ENCODE data around the gene NANOS2. TPM values are rescaled to one million over a fixed set of nuclear protein-coding genes. Genes with fewer than 3 reads are reported as not detected.

Gene NANOS2
- total RNA-seq (not detected), polyA plus RNA-seq (0.07 TPM)
- long read RNA-seq, donor 1 = 0 reads
- long read RNA-seq, donor 2 = 0 reads
- long read RNA-seq, donor 3 = 0 reads
- long read RNA-seq, donor 4 = 0 reads
- long read RNA-seq, donor 5 = 0 reads
- long read RNA-seq, donor 6 = 0 reads
- long read RNA-seq, donor 7 = 0 reads
- long read RNA-seq, donor 8 = 0 reads
- long read RNA-seq, donor 9 = 0 reads
- long read RNA-seq, donor 10 = 0 reads

DNA sequence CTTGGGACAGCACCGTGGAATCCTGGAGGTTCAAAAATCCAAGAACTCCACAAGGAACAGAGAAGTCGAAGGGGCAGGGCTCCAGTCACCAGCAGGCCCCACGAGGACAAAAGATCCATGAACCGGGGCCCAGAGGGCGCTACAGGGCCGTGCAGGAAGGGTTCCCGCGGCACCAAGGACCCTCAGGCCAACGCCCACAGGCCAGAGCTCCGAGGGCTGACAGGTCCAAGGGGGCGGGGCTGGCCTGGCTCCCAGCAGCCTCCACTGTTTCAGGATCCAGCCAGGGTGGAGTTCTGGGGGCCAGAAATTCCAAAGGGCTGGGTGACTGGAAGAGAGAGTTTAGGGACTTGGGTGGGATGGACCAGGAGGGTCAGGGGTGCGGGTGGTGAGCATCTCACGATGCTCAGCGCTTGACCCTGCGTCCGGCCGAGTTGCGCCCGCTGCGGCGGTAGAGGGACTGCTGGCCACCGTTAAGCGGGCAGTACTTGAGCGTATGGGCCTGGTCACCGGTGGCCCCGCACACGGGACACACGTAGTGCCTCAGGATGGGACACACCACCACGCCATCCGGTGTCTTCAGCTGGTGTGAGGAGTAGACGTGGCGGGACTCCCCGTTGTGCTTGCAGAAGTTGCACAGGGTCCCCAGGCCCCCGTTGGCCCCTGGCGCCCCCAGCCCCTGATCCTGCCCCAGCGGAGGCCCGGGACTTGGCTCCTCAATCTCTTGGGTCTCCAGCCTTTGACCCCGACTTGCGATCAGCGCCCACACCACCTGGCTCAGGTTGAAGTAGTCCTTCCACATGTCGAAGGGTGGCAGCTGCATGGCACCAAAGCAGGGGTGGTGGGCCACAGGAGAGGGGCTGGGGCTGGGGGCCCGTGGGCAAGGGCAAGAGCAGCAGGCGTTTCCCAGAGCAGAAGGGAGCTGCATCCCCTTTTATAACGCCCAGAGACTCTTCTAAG lies at the start of gene NANOS2:
NANOS2 (minus strand) TSS at position 905 of the 957 bp plus-strand sequence; CDS start at position 820, 85 bp downstream.
- 69% methylated on average over 44 of the region's 44 CpGs for WGBS
- DNase-seq (ENCODE audit: low read depth in 6 of 9, low spot score in 9 of 9) = no peak
- H3K27me3 ChIP-seq (ENCODE audit: control insufficient read depth in 2 of 2, insufficient read depth in 1 of 2, low read length in 1 of 2) = peaks cover 6 to 30% of the 10 kb centered on the region in 2 donors

DNA sequence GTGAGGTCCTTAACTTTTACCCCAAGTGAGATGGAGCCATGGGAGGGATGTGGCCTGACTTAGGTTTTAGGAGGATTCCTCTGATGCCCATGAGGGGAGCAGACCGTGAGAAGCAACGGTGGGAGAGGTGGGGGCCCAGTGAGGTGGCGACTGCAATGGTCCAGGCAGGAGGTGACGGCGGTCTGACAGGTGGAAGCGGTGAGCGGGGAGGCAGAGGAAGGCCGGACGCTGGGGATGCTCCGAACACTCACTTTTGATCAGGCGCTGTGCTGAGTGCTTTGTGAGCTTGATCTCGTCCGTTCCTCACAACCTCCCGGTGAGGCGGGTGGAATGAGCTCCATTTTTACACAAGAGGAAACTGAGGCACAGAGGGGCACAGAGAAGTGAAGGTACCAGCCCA lies 47.4 kb upstream of the NANOS2 start:
- 90% methylated on average over 15 of the region's 15 CpGs for WGBS
- Histone ChIP-seq H3K9me3 (ENCODE audit: control insufficient read depth in 2 of 2, insufficient read depth in 1 of 2, low read length in 1 of 2) (no peaks in the 10 kb centered on the region), H3K27ac (ENCODE audit: low read depth in 1 of 2, low read length in 1 of 2) (no peak overlapping the region), H3K36me3 (ENCODE audit: control insufficient read depth in 2 of 2, insufficient read depth in 2 of 2, low read length in 1 of 2) (no peaks in the 10 kb centered on the region), H3K4me1 (ENCODE audit: control insufficient read depth in 2 of 2, insufficient read depth in 2 of 2, low read length in 2 of 2) (no peaks in the 10 kb centered on the region), H3K4me3 (ENCODE audit: low read length in 2 of 2) (no peak overlapping the region), H3K27me3 (ENCODE audit: control insufficient read depth in 2 of 2, insufficient read depth in 1 of 2, low read length in 1 of 2) (peaks cover 5 to 23% of the 10 kb centered on the region in 2 donors)
- DNase-seq (ENCODE audit: low read depth in 6 of 9, low spot score in 9 of 9) = no peak

More for the DNA sequence above, at the start of gene NANOS2:
- no peak within 1 kb of the TSS for H3K27ac ChIP-seq (ENCODE audit: low read depth in 1 of 2, low read length in 1 of 2)
- H3K4me3 ChIP-seq (ENCODE audit: low read length in 2 of 2) = no peak within 1 kb of the TSS
- no peaks in the 10 kb centered on the region for H3K36me3 ChIP-seq (ENCODE audit: control insufficient read depth in 2 of 2, insufficient read depth in 2 of 2, low read length in 1 of 2)
- no peaks in the 10 kb centered on the region for H3K9me3 ChIP-seq (ENCODE audit: control insufficient read depth in 2 of 2, insufficient read depth in 1 of 2, low read length in 1 of 2)
- no peaks in the 10 kb centered on the region for H3K4me1 ChIP-seq (ENCODE audit: control insufficient read depth in 2 of 2, insufficient read depth in 2 of 2, low read length in 2 of 2)

DNA sequence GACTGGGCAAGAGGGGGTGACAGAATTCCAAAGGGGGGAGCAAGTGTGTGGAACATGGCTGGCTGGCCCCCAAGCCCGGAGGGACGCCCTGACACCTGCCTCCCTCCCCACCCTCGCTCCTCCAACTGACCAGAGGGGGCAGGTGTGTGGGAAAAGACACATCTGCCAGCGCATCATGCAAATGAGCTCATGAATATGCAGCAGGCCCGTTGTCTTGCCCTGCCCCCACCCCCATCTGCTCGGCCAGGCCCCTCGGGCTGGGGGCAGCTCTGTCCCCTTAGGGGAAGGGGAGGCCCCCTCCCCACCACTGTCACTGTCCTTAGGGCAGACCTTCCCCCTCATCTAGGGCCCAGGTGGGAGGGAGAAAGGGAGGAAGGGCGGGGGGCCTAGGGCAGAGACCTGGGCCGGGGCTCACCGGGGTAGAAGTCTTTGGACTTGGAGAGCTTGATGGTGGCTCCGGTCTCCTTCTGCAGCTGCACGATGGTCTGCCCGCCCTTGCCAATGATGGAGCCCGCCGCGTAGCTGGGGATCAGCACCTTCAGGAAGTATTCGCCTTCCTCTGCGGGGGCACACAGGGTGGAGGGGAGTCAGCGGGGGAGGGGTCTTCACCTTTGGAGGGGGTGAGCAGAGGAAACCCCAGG lies 46.1 kb upstream of the NANOS2 start:
- no peaks in the 10 kb centered on the region for H3K9me3 ChIP-seq (ENCODE audit: control insufficient read depth in 2 of 2, insufficient read depth in 1 of 2, low read length in 1 of 2)
- no peak overlapping the region for H3K27ac ChIP-seq (ENCODE audit: low read depth in 1 of 2, low read length in 1 of 2)
- no peaks in the 10 kb centered on the region for H3K4me1 ChIP-seq (ENCODE audit: control insufficient read depth in 2 of 2, insufficient read depth in 2 of 2, low read length in 2 of 2)
- H3K4me3 ChIP-seq (ENCODE audit: low read length in 2 of 2) = no peak overlapping the region
- H3K27me3 ChIP-seq (ENCODE audit: control insufficient read depth in 2 of 2, insufficient read depth in 1 of 2, low read length in 1 of 2) = peaks cover 5 to 25% of the 10 kb centered on the region in 2 donors
- WGBS = 26% methylated on average over 19 of the region's 19 CpGs
- no peaks in the 10 kb centered on the region for H3K36me3 ChIP-seq (ENCODE audit: control insufficient read depth in 2 of 2, insufficient read depth in 2 of 2, low read length in 1 of 2)
- no peak for DNase-seq (ENCODE audit: low read depth in 6 of 9, low spot score in 9 of 9)

DNA sequence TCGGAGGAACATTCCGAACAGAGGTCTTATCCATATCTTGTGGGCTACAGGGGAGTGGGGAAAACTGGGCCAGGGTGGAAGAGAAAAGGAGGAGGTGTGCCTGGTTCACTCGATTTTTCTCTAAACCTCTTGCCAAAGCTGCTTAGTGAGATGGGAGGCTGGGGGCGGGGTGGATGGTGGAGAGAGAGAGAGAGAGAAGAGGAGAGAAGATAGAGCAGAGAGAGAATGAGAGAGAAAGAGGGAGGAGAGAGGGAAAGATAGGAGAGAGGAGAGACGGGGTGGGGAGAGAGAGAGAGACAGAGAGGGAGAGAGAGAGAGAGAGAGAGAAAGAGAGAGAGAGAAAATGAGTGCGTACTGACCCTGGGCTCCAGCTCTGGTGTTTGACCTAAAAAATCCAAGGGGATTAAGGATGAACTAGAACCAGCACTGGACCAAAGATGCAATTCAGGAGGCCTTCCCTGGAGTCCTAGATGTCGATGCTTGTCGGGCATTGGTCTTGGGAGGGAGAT lies 45.0 kb upstream of the NANOS2 start:
- no peak for DNase-seq (ENCODE audit: low read depth in 6 of 9, low spot score in 9 of 9)
- Histone ChIP-seq H3K27ac (ENCODE audit: low read depth in 1 of 2, low read length in 1 of 2) (no peak overlapping the region), H3K4me1 (ENCODE audit: control insufficient read depth in 2 of 2, insufficient read depth in 2 of 2, low read length in 2 of 2) (no peaks in the 10 kb centered on the region), H3K27me3 (ENCODE audit: control insufficient read depth in 2 of 2, insufficient read depth in 1 of 2, low read length in 1 of 2) (peaks cover 5 to 26% of the 10 kb centered on the region in 2 donors), H3K9me3 (ENCODE audit: control insufficient read depth in 2 of 2, insufficient read depth in 1 of 2, low read length in 1 of 2) (no peaks in the 10 kb centered on the region), H3K4me3 (ENCODE audit: low read length in 2 of 2) (no peak overlapping the region), H3K36me3 (ENCODE audit: control insufficient read depth in 2 of 2, insufficient read depth in 2 of 2, low read length in 1 of 2) (no peaks in the 10 kb centered on the region)
- 87% methylated on average over 8 of the region's 8 CpGs for WGBS

DNA sequence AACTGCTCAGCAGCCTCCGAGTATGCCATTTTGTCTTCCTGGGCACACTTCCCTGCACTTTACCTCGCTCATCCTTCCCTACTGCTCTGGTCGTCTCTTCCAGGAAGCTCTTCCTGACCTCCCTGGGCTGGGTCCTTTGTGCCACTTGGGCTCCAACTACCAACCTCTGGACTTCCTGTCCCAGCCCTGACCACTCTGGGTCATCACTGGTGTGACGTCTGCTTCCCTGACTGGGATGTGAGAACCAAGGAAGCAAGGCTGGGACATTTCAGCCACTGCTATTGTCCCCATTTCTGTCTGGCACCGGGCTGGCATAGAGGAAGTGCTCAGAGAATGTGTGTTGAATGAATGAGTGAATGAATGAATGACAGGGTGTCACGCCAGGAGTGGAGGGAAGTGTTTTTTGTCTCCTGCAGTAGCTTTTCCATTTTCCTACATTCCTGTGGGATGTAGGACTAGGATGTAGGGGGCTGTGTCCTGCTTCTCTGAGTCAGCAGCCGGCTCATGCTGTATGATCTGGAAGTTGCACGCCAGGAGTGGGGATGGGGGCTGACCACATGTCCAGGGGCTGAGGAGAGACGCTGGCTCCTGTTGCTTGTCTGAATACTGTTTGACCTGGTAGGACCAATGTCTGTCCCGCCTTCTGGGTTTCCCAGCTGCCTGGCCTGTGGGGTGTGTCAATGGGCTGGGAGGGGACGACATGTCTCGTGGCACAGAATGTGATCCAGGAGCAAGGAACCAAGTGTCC lies 44.4 kb upstream of the NANOS2 start:
- Histone ChIP-seq H3K4me1 (ENCODE audit: control insufficient read depth in 2 of 2, insufficient read depth in 2 of 2, low read length in 2 of 2) (no peaks in the 10 kb centered on the region), H3K27ac (ENCODE audit: low read depth in 1 of 2, low read length in 1 of 2) (no peak overlapping the region), H3K27me3 (ENCODE audit: control insufficient read depth in 2 of 2, insufficient read depth in 1 of 2, low read length in 1 of 2) (peaks cover 5 to 29% of the 10 kb centered on the region in 2 donors), H3K36me3 (ENCODE audit: control insufficient read depth in 2 of 2, insufficient read depth in 2 of 2, low read length in 1 of 2) (no peaks in the 10 kb centered on the region), H3K9me3 (ENCODE audit: control insufficient read depth in 2 of 2, insufficient read depth in 1 of 2, low read length in 1 of 2) (no peaks in the 10 kb centered on the region), H3K4me3 (ENCODE audit: low read length in 2 of 2) (no peak overlapping the region)
- 71% methylated on average over 12 of the region's 12 CpGs for WGBS
- no peak for DNase-seq (ENCODE audit: low read depth in 6 of 9, low spot score in 9 of 9)

DNA sequence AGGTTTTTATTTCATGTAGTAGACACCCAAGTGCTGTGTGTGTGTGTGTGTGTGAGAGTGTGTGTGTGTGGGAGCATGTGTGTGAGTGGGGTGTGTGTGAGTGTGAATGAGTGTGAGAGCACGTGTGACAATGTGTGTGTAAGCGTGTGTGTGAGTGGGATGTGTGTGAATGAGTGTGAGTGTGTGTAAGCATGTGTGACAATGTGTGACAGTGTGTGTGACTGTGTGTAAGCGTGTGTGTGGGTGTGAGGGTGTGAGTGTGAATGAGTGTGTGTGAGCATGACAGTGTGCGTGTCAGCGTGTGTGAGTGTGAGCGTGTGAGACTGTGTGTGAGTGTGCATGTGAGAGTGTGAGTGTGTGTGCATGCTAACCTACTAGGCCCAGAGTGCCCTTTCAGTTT lies 43.7 kb upstream of the NANOS2 start:
- Histone ChIP-seq H3K4me3 (ENCODE audit: low read length in 2 of 2) (no peak overlapping the region), H3K27me3 (ENCODE audit: control insufficient read depth in 2 of 2, insufficient read depth in 1 of 2, low read length in 1 of 2) (peaks cover 5 to 31% of the 10 kb centered on the region in 2 donors), H3K4me1 (ENCODE audit: control insufficient read depth in 2 of 2, insufficient read depth in 2 of 2, low read length in 2 of 2) (no peaks in the 10 kb centered on the region), H3K27ac (ENCODE audit: low read depth in 1 of 2, low read length in 1 of 2) (no peak overlapping the region), H3K36me3 (ENCODE audit: control insufficient read depth in 2 of 2, insufficient read depth in 2 of 2, low read length in 1 of 2) (no peaks in the 10 kb centered on the region), H3K9me3 (ENCODE audit: control insufficient read depth in 2 of 2, insufficient read depth in 1 of 2, low read length in 1 of 2) (no peaks in the 10 kb centered on the region)
- WGBS = 93% methylated on average over 6 of the region's 6 CpGs
- no peak for DNase-seq (ENCODE audit: low read depth in 6 of 9, low spot score in 9 of 9)

DNA sequence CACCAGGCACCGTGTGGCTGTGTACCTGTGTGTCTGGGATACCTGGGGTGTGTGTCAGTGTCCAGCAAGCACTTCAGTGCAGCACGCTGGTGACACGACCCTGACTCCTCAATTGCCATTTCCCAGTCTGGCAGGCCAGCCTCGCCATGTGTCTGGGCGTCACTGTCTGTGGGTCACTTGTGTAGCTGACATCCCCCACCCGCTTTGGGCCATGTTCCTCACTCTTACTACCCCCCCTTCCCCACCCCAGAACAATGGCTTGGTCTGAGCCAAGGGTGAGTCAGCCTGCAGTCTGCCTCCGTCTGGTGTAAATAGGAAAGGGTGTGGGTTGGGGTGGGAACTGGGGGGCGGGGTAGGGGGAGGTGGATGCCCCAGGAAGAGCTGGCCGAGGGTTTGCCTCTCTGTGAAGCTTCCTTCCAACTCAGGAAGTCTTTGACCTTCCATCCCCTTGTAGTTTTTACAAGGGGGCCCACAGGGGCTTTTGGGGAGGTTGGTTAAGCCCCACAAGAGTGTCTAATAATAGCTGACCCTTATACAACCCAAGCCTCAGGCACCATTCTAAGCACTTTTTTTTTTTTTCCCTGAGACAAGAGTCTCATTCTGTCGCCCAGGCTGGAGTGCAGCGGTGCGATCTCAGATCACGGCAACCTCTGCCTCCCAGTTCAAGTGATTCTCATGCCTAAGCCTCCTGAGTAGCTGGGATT lies 41.5 kb upstream of the NANOS2 start:
- H3K4me1 ChIP-seq (ENCODE audit: control insufficient read depth in 2 of 2, insufficient read depth in 2 of 2, low read length in 2 of 2) = peaks cover 0 to 9% of the 10 kb centered on the region in 2 donors
- H3K4me3 ChIP-seq (ENCODE audit: low read length in 2 of 2) = no peak overlapping the region
- no peaks in the 10 kb centered on the region for H3K9me3 ChIP-seq (ENCODE audit: control insufficient read depth in 2 of 2, insufficient read depth in 1 of 2, low read length in 1 of 2)
- H3K36me3 ChIP-seq (ENCODE audit: control insufficient read depth in 2 of 2, insufficient read depth in 2 of 2, low read length in 1 of 2) = no peaks in the 10 kb centered on the region
- H3K27me3 ChIP-seq (ENCODE audit: control insufficient read depth in 2 of 2, insufficient read depth in 1 of 2, low read length in 1 of 2) = peaks cover 5 to 30% of the 10 kb centered on the region in 2 donors
- no peak for DNase-seq (ENCODE audit: low read depth in 6 of 9, low spot score in 9 of 9)
- no peak overlapping the region for H3K27ac ChIP-seq (ENCODE audit: low read depth in 1 of 2, low read length in 1 of 2)
- 32% methylated on average over 13 of the region's 13 CpGs for WGBS

DNA sequence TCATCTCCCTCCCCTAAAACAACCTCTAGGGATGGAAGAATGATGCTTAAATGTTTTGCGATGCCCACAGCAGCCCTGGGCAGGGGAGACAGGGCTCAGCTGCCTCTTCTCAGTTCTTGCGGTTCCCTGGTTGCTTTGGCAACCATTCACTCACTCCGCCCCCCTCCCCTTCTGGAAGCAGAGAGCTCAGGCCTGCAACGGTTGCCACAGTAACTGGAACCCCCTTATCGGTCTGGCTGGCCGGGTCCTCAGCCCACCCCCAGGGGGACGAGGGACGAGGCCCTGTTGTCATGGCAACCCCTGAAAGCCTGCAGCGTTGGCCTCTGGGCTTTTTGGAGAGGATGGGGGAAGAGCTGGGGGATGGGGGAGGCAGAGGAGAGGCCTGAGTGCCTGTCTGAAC lies 39.6 kb upstream of the NANOS2 start:
- DNase-seq (ENCODE audit: low read depth in 6 of 9, low spot score in 9 of 9) = no peak
- Histone ChIP-seq H3K9me3 (ENCODE audit: control insufficient read depth in 2 of 2, insufficient read depth in 1 of 2, low read length in 1 of 2) (no peaks in the 10 kb centered on the region), H3K27ac (ENCODE audit: low read depth in 1 of 2, low read length in 1 of 2) (no peak overlapping the region), H3K36me3 (ENCODE audit: control insufficient read depth in 2 of 2, insufficient read depth in 2 of 2, low read length in 1 of 2) (no peaks in the 10 kb centered on the region), H3K4me3 (ENCODE audit: low read length in 2 of 2) (no peak overlapping the region), H3K27me3 (ENCODE audit: control insufficient read depth in 2 of 2, insufficient read depth in 1 of 2, low read length in 1 of 2) (peaks cover 0 to 18% of the 10 kb centered on the region in 2 donors), H3K4me1 (ENCODE audit: control insufficient read depth in 2 of 2, insufficient read depth in 2 of 2, low read length in 2 of 2) (peaks cover 0 to 9% of the 10 kb centered on the region in 2 donors)
- 53% methylated on average over 9 of the region's 9 CpGs for WGBS
